GM19025 (cell line): Measurements from ENCODE around the gene SORBS1.

Experiments
- ATAC-seq: cut with Tn5 transposase; IDR thresholded peaks from one replicate; pipeline ENCODE4 v1.9.1; 2021; ENCODE audit warnings: mild to moderate bottlenecking, low read depth, moderate library complexity; ENCODE audit not compliant: unreplicated experiment

The SORBS1 gene

DNA sequence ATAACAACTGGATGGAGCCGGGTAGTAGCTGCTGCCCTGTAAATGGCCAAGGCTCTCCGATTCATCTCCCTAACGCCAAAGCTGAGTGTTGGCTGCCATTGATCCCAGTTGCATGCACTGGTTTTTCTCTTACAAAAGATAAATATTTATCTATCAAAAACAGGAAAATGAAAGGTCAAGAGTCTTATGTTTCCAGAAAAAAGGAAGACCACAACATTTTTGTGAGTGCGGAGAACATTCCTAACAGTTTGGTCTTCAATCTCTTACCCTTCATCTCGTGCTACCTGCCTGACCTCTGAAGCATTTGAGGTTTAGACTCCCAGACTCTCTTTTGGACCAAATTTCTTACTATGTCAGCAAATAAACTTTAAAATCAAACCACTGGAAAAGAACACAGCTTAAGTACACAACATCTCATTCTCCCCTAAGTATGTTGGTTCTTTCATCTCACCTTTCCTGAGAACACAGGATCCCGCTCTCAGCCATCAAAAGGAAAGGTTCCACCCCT, 61.6 kb downstream of the SORBS1 start:
- ATAC-seq, result no peak

DNA sequence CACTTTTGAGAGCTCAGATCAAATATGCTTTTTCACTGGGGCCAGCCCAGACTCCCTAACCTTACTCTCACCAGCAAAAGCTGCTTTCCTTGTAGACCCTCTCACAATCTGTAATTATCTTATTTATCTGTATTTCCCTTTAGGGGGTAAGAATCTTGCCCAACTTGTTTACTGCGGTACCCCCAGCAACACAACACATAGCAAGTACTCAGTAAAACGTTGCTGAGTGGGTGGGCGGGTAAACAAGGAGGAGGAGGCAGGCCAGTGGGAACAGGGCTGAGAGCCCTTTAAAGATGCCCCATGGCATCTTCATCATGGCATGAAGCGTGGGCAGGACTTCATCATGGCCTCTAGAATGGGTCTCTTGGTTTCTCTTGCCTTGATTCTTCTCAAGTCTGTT, 64.2 kb downstream of the SORBS1 start:
- ATAC-seq, result no peak

DNA sequence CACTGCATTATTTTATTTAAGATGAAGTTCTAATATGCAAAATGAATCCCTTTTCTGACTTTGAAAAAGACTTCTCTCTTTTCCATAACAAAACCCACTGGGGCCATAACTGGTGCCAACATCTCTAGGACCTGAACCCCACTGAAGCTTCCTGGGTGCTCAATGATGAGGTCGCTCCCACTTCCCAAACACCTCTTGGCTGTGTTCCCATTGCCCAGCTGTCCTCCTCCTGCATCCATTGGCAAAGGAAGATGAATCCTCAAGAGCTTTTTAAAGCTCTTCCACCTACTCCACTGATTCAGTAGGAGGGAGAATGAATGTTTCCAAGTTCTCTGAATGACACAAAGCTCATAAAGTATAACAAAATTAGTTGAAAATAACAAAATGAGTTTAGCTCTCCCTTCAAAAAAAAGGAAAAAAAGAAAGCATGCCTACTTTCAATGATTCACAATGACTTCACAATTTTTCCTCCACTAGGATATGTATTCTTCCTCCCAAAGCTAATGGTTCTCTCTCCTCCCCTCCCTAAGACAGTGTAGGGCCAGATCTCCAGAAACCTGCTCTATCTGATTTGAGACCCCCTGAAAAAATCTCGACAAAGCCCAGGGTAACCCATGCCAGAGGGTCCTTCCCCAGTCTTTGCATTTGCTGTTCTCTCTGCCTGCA, 64.8 kb downstream of the SORBS1 start:
- ATAC-seq, result no peak

DNA sequence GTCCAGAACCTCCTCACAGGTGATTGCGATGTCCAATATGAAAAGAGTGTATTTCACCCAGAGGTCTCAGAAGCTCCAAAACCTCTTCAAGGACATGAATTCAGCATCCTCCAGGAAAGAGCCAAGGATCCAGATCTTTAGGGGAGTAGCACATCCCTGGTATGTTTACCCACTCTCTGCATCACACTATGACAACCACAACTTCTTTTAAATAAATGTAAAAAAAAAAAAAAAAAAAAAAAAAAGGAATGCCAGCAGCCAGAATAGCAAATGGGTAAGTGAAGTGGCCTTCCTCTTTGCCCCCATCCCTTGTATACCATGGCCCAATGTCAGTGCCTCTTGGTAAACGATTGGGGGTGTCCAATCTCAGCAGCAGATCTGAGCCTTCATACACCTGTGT, 67.3 kb downstream of the SORBS1 start:
- no peak for ATAC-seq

DNA sequence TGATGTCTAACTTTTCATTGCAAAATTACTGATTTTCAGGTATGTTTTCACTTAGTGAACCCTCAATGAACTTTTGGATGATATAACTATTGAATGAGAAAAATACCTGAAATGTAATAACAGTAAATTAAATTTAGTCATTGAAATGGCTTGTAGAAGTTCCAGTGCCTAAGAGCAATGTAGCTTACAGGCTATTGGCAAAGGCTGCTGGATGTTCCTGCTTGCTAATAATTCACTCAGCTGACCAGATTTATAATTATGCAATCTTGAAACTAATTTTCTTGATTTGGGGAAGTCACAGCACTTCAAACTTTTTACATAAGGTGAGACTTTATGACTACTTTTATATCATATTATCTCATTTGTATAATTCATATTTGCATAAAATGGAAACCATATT, 73.2 kb downstream of the SORBS1 start:
- no peak for ATAC-seq

DNA sequence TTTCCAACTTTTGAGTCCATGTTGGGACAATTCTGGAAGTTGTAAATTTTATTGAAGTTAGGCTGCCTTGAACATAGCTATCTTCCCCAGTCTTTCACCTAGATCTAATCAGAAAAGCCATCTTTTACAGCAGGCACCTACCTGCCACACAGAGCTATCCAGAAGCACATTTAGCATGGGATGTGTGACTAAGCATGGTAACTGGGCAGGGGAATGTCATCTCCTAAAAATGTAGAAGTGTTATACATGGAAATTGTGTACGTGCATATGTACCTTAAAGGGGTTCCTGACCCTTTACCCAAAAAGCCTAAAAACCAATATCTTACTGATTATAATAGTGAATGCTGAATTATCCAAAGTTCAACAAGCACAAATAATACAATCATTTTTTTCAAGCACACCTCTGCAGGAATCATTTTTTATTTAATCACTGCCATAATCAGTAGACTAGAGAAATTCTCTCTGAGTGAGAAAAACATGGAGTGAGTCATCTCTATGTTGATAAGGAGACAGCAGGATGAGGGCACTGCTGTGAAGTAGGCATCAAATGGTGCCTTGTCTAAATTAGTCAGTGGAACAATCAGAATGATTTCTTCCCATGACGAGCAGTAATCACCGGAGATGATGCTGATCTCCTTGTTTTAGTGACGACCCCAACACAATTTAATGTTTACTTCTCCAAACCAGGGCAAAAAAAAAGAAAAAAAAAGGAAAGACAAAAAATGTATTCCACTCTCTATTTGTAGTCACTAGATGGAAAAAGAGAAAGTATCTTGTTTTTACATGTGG, 75.9 kb downstream of the SORBS1 start:
- ATAC-seq, result no peak

DNA sequence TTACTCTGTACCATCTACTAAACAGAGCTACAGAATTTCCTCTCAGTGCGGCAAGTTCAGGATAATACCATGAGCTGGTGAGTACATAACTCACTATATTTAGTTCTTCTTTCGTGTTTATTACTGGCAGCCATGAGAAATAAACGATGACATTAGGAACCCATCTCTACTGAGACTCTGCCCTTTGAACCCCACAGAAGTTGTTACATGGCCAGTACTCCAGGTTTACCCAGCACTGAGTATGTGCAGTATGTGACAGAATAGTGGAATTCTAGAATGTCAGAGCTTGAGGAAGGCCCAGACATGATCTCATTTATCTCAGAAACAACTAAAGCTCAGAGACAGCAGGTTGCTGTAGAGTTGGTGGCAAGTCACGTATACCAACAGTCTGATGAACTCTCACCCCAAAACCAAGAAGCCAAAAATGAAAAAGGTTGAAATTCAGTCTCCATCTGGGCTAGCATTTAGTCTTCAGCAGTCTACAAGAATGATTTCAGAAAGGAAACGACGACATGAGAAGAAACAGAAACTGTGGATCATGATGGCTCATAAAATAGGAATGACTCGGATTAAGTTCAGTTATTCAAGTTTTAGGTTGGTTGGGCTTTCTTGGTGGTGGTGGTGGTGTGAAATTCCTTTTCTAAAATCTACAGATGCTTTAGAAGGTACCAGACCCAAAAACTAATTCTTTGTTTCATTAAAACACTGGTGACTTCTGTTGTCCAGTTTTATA, 78.5 kb downstream of the SORBS1 start:
- ATAC-seq, result no peak

DNA sequence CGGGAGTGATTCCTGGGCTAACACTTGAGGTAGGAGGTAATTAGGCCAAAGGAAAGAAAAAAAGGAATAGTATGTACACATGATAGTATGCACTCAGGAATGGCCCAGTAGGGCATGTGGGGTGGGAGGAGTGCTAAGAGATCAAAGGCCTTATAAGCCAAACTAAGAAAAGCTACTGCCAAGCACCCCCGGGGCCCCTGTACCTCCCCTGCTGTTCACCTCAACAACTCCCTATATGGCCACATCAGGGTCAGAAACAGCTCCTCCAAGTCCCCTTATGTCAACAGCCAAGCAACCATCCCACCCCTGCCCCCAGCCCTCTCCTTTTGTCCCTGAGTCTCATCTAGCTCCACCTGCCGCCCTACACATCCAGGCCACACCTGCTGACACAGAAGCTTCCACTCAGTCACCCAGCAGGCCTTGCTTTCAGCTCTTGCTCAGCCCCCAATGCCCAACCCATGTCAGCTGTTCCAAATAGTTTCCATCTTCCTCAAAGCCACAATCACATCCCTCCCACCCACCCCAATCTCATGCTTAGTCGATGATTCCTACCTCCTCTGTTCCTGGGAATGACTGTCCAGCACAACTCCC, 80.2 kb downstream of the SORBS1 start:
- no peak for ATAC-seq

DNA sequence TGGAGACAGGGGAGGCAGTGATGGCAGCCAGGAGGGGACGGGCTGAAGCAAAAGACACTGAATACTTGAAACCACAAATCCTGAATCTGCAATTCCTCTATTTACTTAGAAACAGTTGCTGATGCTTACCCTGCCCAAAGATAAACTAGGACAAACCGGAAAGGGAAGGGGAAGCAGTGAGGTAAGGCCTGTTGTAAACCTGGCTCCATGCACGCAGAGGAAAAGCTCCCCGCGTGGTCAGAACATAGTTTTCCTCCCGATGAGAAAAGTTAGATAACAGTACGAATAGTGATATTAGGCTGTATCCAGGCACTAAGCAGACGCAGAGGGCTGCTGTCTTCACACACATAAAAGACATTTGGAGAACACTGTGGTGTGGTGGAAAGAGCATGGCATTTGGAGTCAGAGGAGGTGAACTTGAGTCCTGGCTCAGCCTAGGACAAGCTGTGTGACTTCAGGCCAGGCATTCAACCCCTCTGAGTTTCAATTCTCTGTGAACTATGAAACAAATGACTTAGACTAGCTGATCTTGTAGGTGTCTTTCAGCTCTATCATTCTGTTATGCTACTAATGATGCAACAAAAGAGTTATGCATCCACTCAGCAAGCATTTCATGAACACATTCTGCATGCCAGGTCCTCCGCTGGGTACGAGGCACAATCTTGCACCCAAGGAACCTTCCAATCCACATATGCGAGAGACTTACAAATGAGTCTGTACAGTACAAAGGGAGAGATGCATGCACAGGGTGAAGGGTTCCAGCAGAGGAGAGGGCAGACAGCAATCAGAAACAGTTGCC, 80.9 kb downstream of the SORBS1 start:
- ATAC-seq, result no peak

DNA sequence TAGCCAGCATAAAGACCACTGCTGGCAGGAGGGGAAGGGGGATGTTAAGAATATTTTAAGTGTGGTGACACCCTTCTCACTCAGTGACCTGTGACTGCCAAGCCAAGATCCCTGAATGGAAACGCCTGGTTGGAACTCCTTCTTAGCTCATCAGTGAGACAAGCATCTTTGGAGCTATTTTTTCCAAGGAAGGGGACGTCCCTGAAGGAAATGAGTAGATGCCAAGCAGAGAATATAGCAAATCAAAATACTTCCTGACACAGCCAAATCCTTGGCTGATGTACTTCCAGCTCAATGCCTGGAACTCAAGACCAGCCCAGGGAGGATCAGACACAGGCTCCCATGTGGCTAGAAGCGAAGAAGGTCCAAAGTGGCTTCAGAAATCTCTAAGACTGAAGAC, 82.2 kb downstream of the SORBS1 start:
- no peak for ATAC-seq

DNA sequence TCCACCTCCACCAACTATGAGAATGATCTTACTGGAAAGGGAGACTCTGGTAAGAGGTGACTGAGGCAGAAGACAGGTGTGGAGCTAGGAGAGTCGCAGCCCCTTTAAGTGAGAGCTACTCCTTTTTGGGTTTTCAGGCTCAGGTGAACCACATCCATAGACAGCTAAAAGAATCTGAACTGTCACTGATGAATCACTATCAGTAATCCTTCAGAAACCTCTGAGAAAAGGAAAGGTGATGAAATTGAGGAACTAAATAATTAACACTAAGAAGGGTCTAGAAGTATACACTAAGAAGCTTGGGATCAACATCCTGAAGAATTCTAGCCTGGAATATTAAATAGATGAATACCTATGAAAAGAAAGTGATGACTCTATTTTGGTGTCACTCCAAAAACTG, 83.0 kb downstream of the SORBS1 start:
- no peak for ATAC-seq

DNA sequence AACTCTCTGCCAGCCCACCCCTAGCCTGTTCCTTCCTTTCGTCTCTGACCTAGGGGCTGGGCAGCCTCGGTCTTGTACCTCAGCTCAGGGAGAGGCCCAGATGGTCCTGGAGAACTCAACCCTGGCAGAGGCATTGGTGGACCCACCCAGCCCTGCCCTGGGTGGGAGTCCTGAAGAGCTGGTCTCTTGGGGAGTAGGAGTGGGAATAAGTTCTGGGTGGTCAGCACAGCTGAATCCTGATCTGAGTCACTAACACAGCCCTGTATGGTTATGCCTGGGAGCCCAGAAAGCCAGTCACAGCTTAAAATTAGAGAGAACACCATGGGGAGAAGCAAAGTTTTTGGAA, 84.0 kb downstream of the SORBS1 start:
- ATAC-seq, result no peak

DNA sequence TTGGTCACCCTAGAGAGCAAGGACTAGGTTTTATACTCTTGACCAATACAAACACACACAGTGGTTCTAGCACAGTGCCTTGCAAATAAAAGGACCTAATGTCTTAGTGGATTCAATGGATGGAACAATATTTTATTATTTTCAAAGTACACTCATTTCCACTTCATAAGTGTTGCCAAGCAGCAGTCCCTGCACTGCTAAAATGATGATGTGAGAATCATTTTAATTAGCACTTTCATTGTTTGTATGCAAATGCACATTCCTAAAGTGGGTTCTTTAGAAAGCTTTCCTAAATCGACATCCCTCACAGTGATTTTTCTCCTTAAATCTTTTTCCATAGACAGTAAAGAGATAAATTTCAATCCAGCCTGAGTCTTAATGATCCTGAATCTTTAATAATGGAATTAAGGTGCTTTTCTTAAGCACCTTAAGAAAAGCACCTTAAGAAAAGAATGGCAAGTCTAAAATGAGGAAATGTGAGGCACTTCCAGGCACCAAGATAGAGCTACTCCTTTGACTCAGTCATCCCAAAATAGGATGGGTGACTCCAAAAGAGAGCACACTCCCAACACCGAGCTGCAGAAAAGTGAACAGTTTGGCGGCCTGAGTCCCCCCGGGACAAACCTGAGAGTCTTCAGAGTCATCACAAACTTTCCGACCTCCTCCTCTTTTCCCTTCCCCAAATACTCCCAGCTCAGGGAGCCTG, 84.5 kb downstream of the SORBS1 start:
- ATAC-seq, result no peak

DNA sequence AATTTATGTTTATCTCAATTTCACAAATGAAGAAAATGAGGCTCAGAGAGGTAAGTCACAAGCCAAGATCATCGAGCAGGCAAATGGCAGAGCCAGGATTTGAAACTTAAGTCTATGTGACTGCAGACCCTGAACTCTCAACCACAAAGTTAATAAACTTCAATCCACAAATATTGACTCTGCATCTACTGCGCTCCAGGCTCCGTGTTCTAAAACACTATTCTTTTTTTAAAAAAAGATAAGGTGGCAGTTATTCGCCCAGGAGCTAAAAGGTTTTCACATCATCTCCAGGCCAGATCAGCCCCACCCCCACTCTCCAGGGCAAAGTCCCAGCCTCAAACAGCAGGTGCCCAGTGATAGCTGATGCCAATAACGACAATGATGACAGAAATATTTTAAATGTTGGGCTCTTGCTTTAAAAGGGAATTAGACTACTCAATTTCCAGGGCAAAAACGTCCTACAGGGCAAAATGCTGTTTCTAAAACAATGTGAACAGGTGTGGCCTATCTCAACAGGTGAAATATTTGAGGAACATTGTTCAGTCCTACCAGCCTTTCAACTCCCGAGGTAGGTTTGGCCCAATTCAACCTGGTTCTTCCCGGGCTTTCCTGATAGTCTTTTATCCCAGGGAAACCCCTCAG, 85.2 kb downstream of the SORBS1 start:
- ATAC-seq, result no peak

DNA sequence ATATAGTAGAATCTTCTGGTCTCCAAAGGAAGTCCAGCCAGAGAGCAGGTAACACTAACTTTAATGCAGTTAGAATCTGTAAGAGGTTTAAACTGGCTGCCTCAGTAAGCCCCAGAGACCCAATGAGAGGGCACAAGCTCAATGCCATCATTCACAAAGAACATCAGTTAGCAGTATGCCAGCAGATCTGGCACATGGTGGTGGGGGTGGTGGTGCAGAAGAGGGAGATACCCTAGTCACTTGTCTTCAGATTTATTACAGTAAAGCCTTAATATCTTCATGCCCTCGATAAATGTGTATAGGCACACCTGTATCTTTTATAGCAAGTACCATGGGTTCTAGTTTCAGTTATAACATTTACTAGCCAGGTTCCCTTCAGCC, 86.2 kb downstream of the SORBS1 start:
- no peak for ATAC-seq

DNA sequence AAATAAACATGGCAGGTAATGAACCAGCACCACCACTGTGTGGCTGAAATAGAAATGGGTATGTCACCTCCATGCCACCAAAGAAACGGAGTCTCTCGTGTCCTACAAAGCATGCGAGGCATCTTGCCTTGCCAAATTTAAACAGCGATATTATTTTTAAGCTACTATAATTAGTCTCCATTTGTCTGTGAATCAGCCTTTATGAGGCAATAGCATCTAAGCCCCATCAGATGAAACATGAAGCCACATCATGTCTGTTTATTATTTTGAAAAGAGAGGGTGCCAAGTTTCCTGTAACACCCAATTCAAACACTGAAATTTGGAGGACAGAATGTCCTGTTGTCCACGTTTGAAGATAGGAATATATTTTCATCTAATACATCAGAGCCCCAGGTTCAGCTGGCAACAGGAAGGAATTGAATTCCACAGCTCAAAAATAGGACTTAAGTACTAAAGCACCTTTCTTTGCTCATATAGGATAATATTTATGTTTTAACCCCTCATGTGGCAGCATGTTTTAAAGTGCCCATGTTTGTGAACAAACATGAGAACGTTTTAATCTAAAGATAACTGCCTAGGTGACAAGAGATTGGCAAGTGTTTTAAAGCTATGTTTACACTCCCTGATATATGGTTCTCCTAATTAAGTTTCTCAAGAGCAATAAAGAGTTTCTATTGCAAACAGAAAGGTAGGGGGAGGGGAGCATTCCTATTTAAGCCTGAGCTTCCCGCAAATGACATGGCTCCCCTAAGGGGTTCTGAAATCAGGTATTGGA, 86.8 kb downstream of the SORBS1 start:
- no peak for ATAC-seq

DNA sequence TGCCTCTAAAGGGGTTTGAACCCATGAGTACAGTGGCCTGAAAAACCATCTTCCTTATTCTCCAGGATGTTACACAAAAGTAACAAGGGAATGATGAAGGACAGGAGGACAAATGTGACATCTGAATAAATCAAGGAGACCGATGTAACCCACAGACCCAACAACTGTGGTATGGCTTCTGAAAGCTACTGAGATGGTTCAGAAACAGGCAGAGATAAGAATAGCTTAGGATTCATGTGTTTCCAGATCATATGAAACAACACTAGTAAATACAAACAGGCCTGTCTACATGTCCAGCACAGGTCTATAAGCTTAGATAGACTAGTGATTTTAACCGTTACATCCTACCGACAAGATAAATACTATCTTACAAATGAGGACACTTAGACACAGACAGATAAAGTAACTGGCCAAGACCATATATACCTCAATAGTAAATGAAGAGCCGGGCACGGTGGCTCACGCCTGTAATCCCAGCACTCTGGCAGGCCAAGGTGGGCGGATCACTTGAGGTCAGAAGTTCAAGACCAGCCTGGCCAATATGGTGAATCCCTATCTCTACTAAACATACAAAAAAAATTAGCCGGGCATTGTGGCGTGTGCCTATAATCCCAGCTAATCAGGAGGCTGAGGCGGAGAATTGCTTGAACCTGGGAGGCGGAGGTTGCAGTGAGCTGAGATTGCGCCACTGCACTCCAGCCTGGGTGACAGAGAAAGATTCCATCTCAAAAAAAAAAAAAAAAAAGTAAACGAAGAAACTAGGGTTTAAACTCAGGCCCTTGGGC, 88.7 kb downstream of the SORBS1 start:
- no peak for ATAC-seq

DNA sequence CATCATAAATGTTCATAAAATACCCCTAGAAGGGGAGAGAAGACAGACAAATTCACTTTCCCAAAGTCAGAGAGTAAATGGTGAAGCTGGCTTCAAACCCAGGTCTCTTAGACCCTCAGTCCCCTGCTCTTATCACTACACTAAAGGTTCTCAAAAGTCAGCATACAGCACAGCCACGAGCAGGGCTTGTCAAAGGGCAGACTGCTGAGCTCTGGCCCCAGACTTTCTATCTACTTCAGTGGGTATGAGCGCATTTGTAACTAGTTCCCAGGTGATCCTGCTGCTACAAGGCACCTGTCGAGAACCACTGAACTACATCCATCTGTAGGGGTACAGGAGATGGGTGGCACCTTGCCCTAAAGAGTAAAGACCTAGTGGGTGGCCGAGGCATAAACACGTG, 91.5 kb downstream of the SORBS1 start:
- no peak for ATAC-seq
